SK-N-SH treated with all-trans-retinoic acid at 6 μM for 48 hours (cell line): ENCODE data around the gene C1QTNF12.

Experiments used
- ATAC-seq: fragments of 200-7000 bp; cut with Tn5 transposase; 3 replicates; pipeline ENCODE4 v1.9.1; 2020; ENCODE audit warnings: mild to moderate bottlenecking, moderate library complexity
- ARNTL ChIP-seq: fragments of 450-650 bp; formaldehyde crosslinking; IDR thresholded peaks from 2 replicates; pipeline ENCODE4 v1.5.0; 2020; ENCODE audit warnings: low read depth, mild to moderate bottlenecking, moderate library complexity, borderline replicate concordance
- BACH2 ChIP-seq: fragments of 250-450 bp; sonication (Bioruptor Pico); IDR thresholded peaks from 2 replicates; pipeline ENCODE4 v1.9.0; 2021; ENCODE audit warnings: mild to moderate bottlenecking, borderline replicate concordance
- CREB5 ChIP-seq: fragments of 250-450 bp; sonication (Bioruptor Pico); IDR thresholded peaks from 2 replicates; pipeline ENCODE4 v1.5.1; 2020; ENCODE audit warnings: low read depth, mild to moderate bottlenecking, moderate library complexity
- CSDC2 ChIP-seq: fragments of 250-450 bp; sonication (Bioruptor Pico); IDR thresholded peaks from 2 replicates; pipeline ENCODE4 v1.5.0; 2020; ENCODE audit warnings: mild to moderate bottlenecking, moderate library complexity
- CSRNP3 ChIP-seq: fragments of 250-450 bp; sonication (Bioruptor Pico); IDR thresholded peaks from 2 replicates; pipeline ENCODE4 v1.5.1; 2021; ENCODE audit warnings: mild to moderate bottlenecking, moderate library complexity
- ESRRG ChIP-seq: fragments of 250-450 bp; sonication (Bioruptor Pico); IDR thresholded peaks from 2 replicates; pipeline ENCODE4 v1.6.1; 2021; ENCODE audit warnings: mild to moderate bottlenecking
- GLIS3 ChIP-seq: fragments of 250-450 bp; sonication (Bioruptor Pico); IDR thresholded peaks from 2 replicates; pipeline ENCODE4 v1.5.0; 2020; ENCODE audit warnings: mild to moderate bottlenecking, moderate library complexity
- ISL1 ChIP-seq: fragments of 250-450 bp; sonication (Bioruptor Pico); IDR thresholded peaks from 2 replicates; pipeline ENCODE4 v2.1.2; 2022; ENCODE audit warnings: mild to moderate bottlenecking, moderate library complexity
- PATZ1 ChIP-seq: fragments of 250-450 bp; sonication (Bioruptor Pico); IDR thresholded peaks from 2 replicates; pipeline ENCODE4 v1.8.0; 2020; ENCODE audit warnings: mild to moderate bottlenecking, moderate library complexity, borderline replicate concordance
- POU6F1 ChIP-seq: fragments of 250-450 bp; sonication (Bioruptor Pico); IDR thresholded peaks from 2 replicates; pipeline ENCODE4 v1.8.0; 2021; ENCODE audit warnings: low read depth, mild to moderate bottlenecking, moderate library complexity, borderline replicate concordance
- PPARA ChIP-seq: fragments of 250-450 bp; sonication (Bioruptor Pico); IDR thresholded peaks from 2 replicates; pipeline ENCODE4 v1.5.0; 2020; ENCODE audit warnings: mild to moderate bottlenecking, borderline replicate concordance
- RARB ChIP-seq: fragments of 250-450 bp; sonication (Bioruptor Pico); IDR thresholded peaks from 2 replicates; pipeline ENCODE4 v1.8.0; 2021; ENCODE audit warnings: mild to moderate bottlenecking, moderate library complexity
- SNAI2 ChIP-seq: fragments of 250-450 bp; sonication (Bioruptor Pico); IDR thresholded peaks from 2 replicates; pipeline ENCODE4 v1.5.0; 2020; ENCODE audit warnings: mild to moderate bottlenecking, moderate library complexity
- TCF4 ChIP-seq: fragments of 250-450 bp; sonication (Bioruptor Pico); IDR thresholded peaks from 2 replicates; pipeline ENCODE4 v1.8.0; 2021; ENCODE audit warnings: mild to moderate bottlenecking, moderate library complexity, borderline replicate concordance
- TOX ChIP-seq: fragments of 250-450 bp; sonication (Bioruptor Pico); IDR thresholded peaks from 2 replicates; pipeline ENCODE4 v1.8.0; 2021; ENCODE audit warnings: mild to moderate bottlenecking, moderate library complexity, borderline replicate concordance
- TSHZ2 ChIP-seq: fragments of 250-450 bp; sonication (Bioruptor Pico); IDR thresholded peaks from 2 replicates; pipeline ENCODE4 v1.5.0; 2020; ENCODE audit warnings: mild to moderate bottlenecking, moderate library complexity
- ZC3H10 ChIP-seq: fragments of 250-450 bp; sonication (Bioruptor Pico); IDR thresholded peaks from 2 replicates; pipeline ENCODE4 v1.5.1; 2021; ENCODE audit warnings: mild to moderate bottlenecking, moderate library complexity
- ZFP3 ChIP-seq: fragments of 250-450 bp; sonication (Bioruptor Pico); IDR thresholded peaks from 2 replicates; pipeline ENCODE4 v1.5.0; 2020; ENCODE audit warnings: mild to moderate bottlenecking, moderate library complexity
- ZFP30 ChIP-seq: fragments of 450-650 bp; formaldehyde crosslinking; IDR thresholded peaks from 2 replicates; pipeline ENCODE4 v1.5.0; 2022; ENCODE audit warnings: mild to moderate bottlenecking, moderate library complexity
- ZNF565 ChIP-seq: fragments of 450-650 bp; formaldehyde crosslinking; conservative IDR thresholded peaks from 2 replicates; pipeline ENCODE4 v1.5.0; 2020; ENCODE audit warnings: low read depth, mild to moderate bottlenecking, moderate library complexity
- ZNF70 ChIP-seq: fragments of 450-650 bp; formaldehyde crosslinking; IDR thresholded peaks from 2 replicates; pipeline ENCODE4 v1.5.0; 2020; ENCODE audit warnings: mild to moderate bottlenecking, moderate library complexity
- ZNF8 ChIP-seq: fragments of 450-650 bp; formaldehyde crosslinking; IDR thresholded peaks from 2 replicates; pipeline ENCODE4 v1.5.0; 2020; ENCODE audit warnings: mild to moderate bottlenecking, moderate library complexity

Gene C1QTNF12

GRCh38 chr1:1235016-1235744 lies 11.3 kb downstream of the C1QTNF12 start:
- ATAC-seq, result no peak

GRCh38 chr1:1234180-1234808 lies 12.2 kb downstream of the C1QTNF12 start:
- TF ChIP-seq ARNTL (CRISPR knock-in tag), result no peak
- TF ChIP-seq ESRRG, result no peak
- TF ChIP-seq ZNF70 (CRISPR knock-in tag), result no peak
- TF ChIP-seq CSDC2 (CRISPR knock-in tag), result no peak
- no peak for TF ChIP-seq GLIS3
- ATAC-seq, result no peak

More at GRCh38 chr1:1235016-1235744, 11.3 kb downstream of the C1QTNF12 start:
- TF ChIP-seq ISL1 (CRISPR knock-in tag), result no peak
- TF ChIP-seq PPARA (CRISPR knock-in tag), result no peak

GRCh38 chr1:1233567-1233892 lies 13.0 kb downstream of the C1QTNF12 start:
- TF ChIP-seq CSRNP3 (CRISPR knock-in tag) (no peak), ESRRG (no peak), ZC3H10 (CRISPR knock-in tag) (no peak), ARNTL (CRISPR knock-in tag) (no peak), ZNF565 (CRISPR knock-in tag) (no peak), TCF4 (CRISPR knock-in tag) (no peak), BACH2 (no peak), SNAI2 (no peak), ZFP30 (no peak), ZNF8 (no peak), TSHZ2 (CRISPR knock-in tag) (no peak), CREB5 (no peak), CSDC2 (CRISPR knock-in tag) (no peak), PPARA (CRISPR knock-in tag) (no peak), ZNF70 (CRISPR knock-in tag) (no peak), RARB (CRISPR knock-in tag) (no peak)
- ATAC-seq, result no peak

GRCh38 chr1:1232796-1233566 lies 13.5 kb downstream of the C1QTNF12 start:
- no peak for ATAC-seq
- TF ChIP-seq PATZ1 (CRISPR knock-in tag), result no peak
- TF ChIP-seq TSHZ2 (CRISPR knock-in tag), result no peak
- TF ChIP-seq ZNF70 (CRISPR knock-in tag), result no peak
- no peak for TF ChIP-seq ZNF565 (CRISPR knock-in tag)
- no peak for TF ChIP-seq RARB (CRISPR knock-in tag)
- TF ChIP-seq ZFP3 (CRISPR knock-in tag), result no peak
- TF ChIP-seq TOX, result no peak
- TF ChIP-seq CSDC2 (CRISPR knock-in tag), result no peak
- TF ChIP-seq ZFP30, result no peak
- no peak for TF ChIP-seq TCF4 (CRISPR knock-in tag)
- no peak for TF ChIP-seq ARNTL (CRISPR knock-in tag)
- no peak for TF ChIP-seq POU6F1
